K562 (cell line): Measurements from ENCODE around the gene YPEL4. TPM values are rescaled to one million over a fixed set of nuclear protein-coding genes. Genes with fewer than 3 reads are reported as not detected.

Experiments used
- ARID2 ChIP-seq: fragments of 450-650 bp; IDR thresholded peaks from 2 replicates; pipeline ENCODE4 v1.6.1; 2017; ENCODE audit warnings: antibody characterized with exemption, mild to moderate bottlenecking
- CBX5 ChIP-seq: IDR thresholded peaks from 2 replicates; pipeline ENCODE4 v1.6.1; 2014; ENCODE audit warnings: low read depth, borderline replicate concordance
- CHD4 ChIP-seq: fragments of 200-600 bp; sonication (generic); IDR thresholded peaks from 3 replicates; pipeline ENCODE4 v1.6.1; 2012; ENCODE audit warnings: low read depth, mild to moderate bottlenecking, mixed read lengths, low read length, inconsistent platforms; ENCODE audit not compliant: insufficient read depth, insufficient replicate concordance, poor library complexity, severe bottlenecking
- DNMT1 ChIP-seq: fragments of 450-650 bp; IDR thresholded peaks from 2 replicates; pipeline ENCODE4 v1.6.1; 2016; ENCODE audit warnings: antibody characterized with exemption, mild to moderate bottlenecking
- HDAC2 ChIP-seq: fragments of 450-650 bp; IDR thresholded peaks from 2 replicates; pipeline ENCODE4 v1.6.1; 2016; ENCODE audit warnings: mild to moderate bottlenecking
- HNRNPL ChIP-seq: fragments of 200-400 bp; formaldehyde crosslinking; IDR thresholded peaks from 2 replicates; pipeline ENCODE4 v1.6.1; 2017; ENCODE audit warnings: low read depth, mild to moderate bottlenecking, low read length
- HNRNPLL ChIP-seq: fragments of 200-400 bp; formaldehyde crosslinking; IDR thresholded peaks from 2 replicates; pipeline ENCODE4 v1.6.1; 2017; ENCODE audit warnings: low read length, low read depth, mild to moderate bottlenecking; ENCODE audit not compliant: poor library complexity, severe bottlenecking
- KLF10 ChIP-seq: fragments of 250-450 bp; sonication (Bioruptor Pico); IDR thresholded peaks from 2 replicates; pipeline ENCODE4 v1.6.1; 2021; ENCODE audit warnings: matching md5 sums
- NEUROD1 ChIP-seq: fragments of 150-350 bp; IDR thresholded peaks from 2 replicates; pipeline ENCODE4 v1.6.1; 2014; ENCODE audit warnings: borderline replicate concordance, low read length, low read depth; ENCODE audit not compliant: partially characterized antibody
- NR0B1 ChIP-seq: fragments of 450-650 bp; IDR thresholded peaks from one replicate; pipeline ENCODE4 v1.6.1; 2018; ENCODE audit warnings: mild to moderate bottlenecking, moderate library complexity; ENCODE audit not compliant: partially characterized antibody
- PRMT5 ChIP-seq: sonication (generic); formaldehyde crosslinking; IDR thresholded peaks from 2 replicates; pipeline ENCODE4 v1.5.0; 2020; ENCODE audit warnings: missing genetic modification reagents
- RAD21 ChIP-seq, 2 experiments: fragments of 250-450 bp in 1 of 2; fragments of 450-650 bp in 1 of 2; sonication (Bioruptor Pico) in 1 of 2; formaldehyde crosslinking in 1 of 2; IDR thresholded peaks in 1 of 2; conservative IDR thresholded peaks in 1 of 2; 2 replicates each; pipeline versions ENCODE4 v1.4.0 to v1.8.0; 2020 to 2022; ENCODE audit warnings: mild to moderate bottlenecking in 2 of 2, moderate library complexity in 1 of 2
- SMARCE1 ChIP-seq: fragments of 450-650 bp; IDR thresholded peaks from 2 replicates; pipeline ENCODE4 v1.7.1; 2016; ENCODE audit warnings: mild to moderate bottlenecking
- TAF7 ChIP-seq: fragments of 450-650 bp; IDR thresholded peaks from 2 replicates; pipeline ENCODE4 v1.6.1; 2016; ENCODE audit warnings: missing genetic modification characterization, missing compliant biosample characterization
- TRIM24 ChIP-seq, 2 experiments: fragments of 450-650 bp; IDR thresholded peaks; 2 replicates each; pipeline ENCODE4 v1.6.1; 2016
- ZC3H4 ChIP-seq: sonication (generic); formaldehyde crosslinking; IDR thresholded peaks from 2 replicates; pipeline ENCODE4 v1.9.0; 2021; ENCODE audit warnings: missing genetic modification reagents, borderline replicate concordance
- ZNF124 ChIP-seq: sonication (generic); formaldehyde crosslinking; IDR thresholded peaks from 2 replicates; pipeline ENCODE4 v1.8.1; 2022; ENCODE audit warnings: missing genetic modification reagents
- ZNF165 ChIP-seq: fragments of 250-450 bp; sonication (Bioruptor Pico); IDR thresholded peaks from 2 replicates; pipeline ENCODE4 v1.4.0; 2020; ENCODE audit warnings: borderline replicate concordance
- ZNF449 ChIP-seq: fragments of 250-450 bp; sonication (Bioruptor Pico); IDR thresholded peaks from 2 replicates; pipeline ENCODE4 v1.8.0; 2022; ENCODE audit warnings: moderate library complexity, mild to moderate bottlenecking, inconsistent platforms
- ZNF699 ChIP-seq: fragments of 250-450 bp; sonication (Bioruptor Pico); IDR thresholded peaks from 2 replicates; pipeline ENCODE4 v1.8.0; 2021; ENCODE audit warnings: mild to moderate bottlenecking, moderate library complexity; ENCODE audit not compliant: insufficient replicate concordance
- polyA plus RNA-seq, 8 experiments: library from polyadenylated mRNA; depleted of rRNA in 4 of 8; stranded (reverse) in 5 of 8; unstranded in 3 of 8; fragments of >200 nt; fragmentation: Nextera tagmentation in 2 of 8; fragmentation: Illumina TruSeq in 1 of 8; extraction: Ambion mirVana in 2 of 8; extraction: Trizol in 1 of 8; gene quantifications; 2 replicates each; pipeline versions ENCODE4 v1.2.1 to v1.2.3, GENCODE V29; 2011 to 2014; ENCODE audit warnings: inconsistent platforms in 1 of 8, missing spikeins in 1 of 8
- total RNA-seq, 7 experiments: library from RNA; depleted of rRNA in 6 of 7; stranded (reverse); fragments of >200 nt in 6 of 7; fragmentation: Illumina TruSeq in 2 of 7; extraction: Trizol in 2 of 7; gene quantifications; 2 replicates each; pipeline versions ENCODE4 v1.2.1 to v1.2.3, GENCODE V29; 2011 to 2021; ENCODE audit warnings: low replicate concordance in 1 of 7
- TF ChIP-seq, protein P1 (sequence below): fragments of 450-650 bp; IDR thresholded peaks from 2 replicates; pipeline ENCODE4 v1.6.1; 2016; ENCODE audit warnings: low read depth, mild to moderate bottlenecking, moderate library complexity
- TF ChIP-seq, protein P2 (sequence below), 3 experiments: IDR thresholded peaks in 2 of 3; conservative IDR thresholded peaks in 1 of 3; 2 replicates each; pipeline ENCODE4 v1.5.1; 2011 to 2012; ENCODE audit warnings: low read length in 3 of 3, mild to moderate bottlenecking in 3 of 3, control low read depth in 2 of 3, improper control_type of control experiment in 1 of 3, inconsistent platforms in 1 of 3, low read depth in 1 of 3, mixed read lengths in 1 of 3, moderate library complexity in 1 of 3; ENCODE audit not compliant: insufficient read depth in 2 of 3

The YPEL4 gene
- total and polyA plus RNA-seq, 9 of the 15 experiments (the other 6 are each of a cell fraction or from before 2014, with no cell fraction given) = 0.07 to 1.4 (median 0.40) TPM; not detected in 2

GRCh38 chr11:57667736-57668433 is 18.2 kb upstream of the YPEL4 start, which contains the start of gene ZDHHC5 (continued):
- no peak for TF ChIP-seq DNMT1
- TF ChIP-seq ZC3H4 = no peak
- TF ChIP-seq NEUROD1 = no peak
- TF ChIP-seq CBX5 = peak; percentile 67; the same call in 1 of the 2 replicates
- TF ChIP-seq HDAC2 = no peak
- TF ChIP-seq, protein P1, sequence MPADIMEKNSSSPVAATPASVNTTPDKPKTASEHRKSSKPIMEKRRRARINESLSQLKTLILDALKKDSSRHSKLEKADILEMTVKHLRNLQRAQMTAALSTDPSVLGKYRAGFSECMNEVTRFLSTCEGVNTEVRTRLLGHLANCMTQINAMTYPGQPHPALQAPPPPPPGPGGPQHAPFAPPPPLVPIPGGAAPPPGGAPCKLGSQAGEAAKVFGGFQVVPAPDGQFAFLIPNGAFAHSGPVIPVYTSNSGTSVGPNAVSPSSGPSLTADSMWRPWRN = no peak
- TF ChIP-seq SMARCE1 = no peak
- TF ChIP-seq ARID2 = no peak
- TF ChIP-seq ZNF165 (CRISPR knock-in tag) = no peak
- no peak for TF ChIP-seq ZNF699 (CRISPR knock-in tag)
- TF ChIP-seq CHD4 = no peak
- TF ChIP-seq NR0B1 = no peak
- TF ChIP-seq, protein P2, sequence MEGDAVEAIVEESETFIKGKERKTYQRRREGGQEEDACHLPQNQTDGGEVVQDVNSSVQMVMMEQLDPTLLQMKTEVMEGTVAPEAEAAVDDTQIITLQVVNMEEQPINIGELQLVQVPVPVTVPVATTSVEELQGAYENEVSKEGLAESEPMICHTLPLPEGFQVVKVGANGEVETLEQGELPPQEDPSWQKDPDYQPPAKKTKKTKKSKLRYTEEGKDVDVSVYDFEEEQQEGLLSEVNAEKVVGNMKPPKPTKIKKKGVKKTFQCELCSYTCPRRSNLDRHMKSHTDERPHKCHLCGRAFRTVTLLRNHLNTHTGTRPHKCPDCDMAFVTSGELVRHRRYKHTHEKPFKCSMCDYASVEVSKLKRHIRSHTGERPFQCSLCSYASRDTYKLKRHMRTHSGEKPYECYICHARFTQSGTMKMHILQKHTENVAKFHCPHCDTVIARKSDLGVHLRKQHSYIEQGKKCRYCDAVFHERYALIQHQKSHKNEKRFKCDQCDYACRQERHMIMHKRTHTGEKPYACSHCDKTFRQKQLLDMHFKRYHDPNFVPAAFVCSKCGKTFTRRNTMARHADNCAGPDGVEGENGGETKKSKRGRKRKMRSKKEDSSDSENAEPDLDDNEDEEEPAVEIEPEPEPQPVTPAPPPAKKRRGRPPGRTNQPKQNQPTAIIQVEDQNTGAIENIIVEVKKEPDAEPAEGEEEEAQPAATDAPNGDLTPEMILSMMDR (IDR thresholded peaks at IDR 0.05 in 2 of 3, conservative IDR thresholded peaks at IDR 0.05 in 1 of 3; ENCODE audit: insufficient read depth in 2 of 3, low read depth in 1 of 3, low read length in 3 of 3) = peak; percentile 29 to 59 (median 47); a peak in 5 of 6 replicates
- peak; percentile 59; the same call in 1 of the 2 replicates for TF ChIP-seq TAF7 (tag)
- no peak for TF ChIP-seq ZNF124 (CRISPR knock-in tag)
- no peak for TF ChIP-seq ZNF449 (CRISPR knock-in tag)
- peak in 1 of 2 experiments; percentile 63; a peak in 2 of 4 replicates for TF ChIP-seq TRIM24 (IDR thresholded peaks at IDR 0.05)
- TF ChIP-seq KLF10 = no peak
- TF ChIP-seq PRMT5 = no peak
- TF ChIP-seq RAD21 (CRISPR knock-in tag; conservative IDR thresholded peaks at IDR 0.05 in 1 of 2, IDR thresholded peaks at IDR 0.05 in 1 of 2) = no peak; a peak in 1 of 4 replicates
- TF ChIP-seq HNRNPLL = peak; percentile 44
- peak; percentile 89; the same call in 1 of the 2 replicates for TF ChIP-seq HNRNPL
